Activated effector memory CD4-positive, alpha-beta T cell treated with anti-CD3 and anti-CD28 coated beads, Interleukin-2, amount 50 U/mL, for 16 hours (primary cell): ENCODE results near the gene RPS14.
"Not testable (repeated sequence)": the region's sequence is repeated elsewhere in the genome, so short reads cannot be mapped to it uniquely, and the experiment has no call there.

ENCODE experiments used
- DNase-seq: peaks from one replicate; pipeline ENCODE4 v3.0.0-alpha.2; 2020

RPS14 gene

GRCh38 chr5:150443242-150444075 is 6.1 kb downstream of the RPS14 start:
- DNase-seq: no peak

GRCh38 chr5:150442699-150443080 is 6.8 kb downstream of the RPS14 start:
- DNase-seq: no peak

DNA sequence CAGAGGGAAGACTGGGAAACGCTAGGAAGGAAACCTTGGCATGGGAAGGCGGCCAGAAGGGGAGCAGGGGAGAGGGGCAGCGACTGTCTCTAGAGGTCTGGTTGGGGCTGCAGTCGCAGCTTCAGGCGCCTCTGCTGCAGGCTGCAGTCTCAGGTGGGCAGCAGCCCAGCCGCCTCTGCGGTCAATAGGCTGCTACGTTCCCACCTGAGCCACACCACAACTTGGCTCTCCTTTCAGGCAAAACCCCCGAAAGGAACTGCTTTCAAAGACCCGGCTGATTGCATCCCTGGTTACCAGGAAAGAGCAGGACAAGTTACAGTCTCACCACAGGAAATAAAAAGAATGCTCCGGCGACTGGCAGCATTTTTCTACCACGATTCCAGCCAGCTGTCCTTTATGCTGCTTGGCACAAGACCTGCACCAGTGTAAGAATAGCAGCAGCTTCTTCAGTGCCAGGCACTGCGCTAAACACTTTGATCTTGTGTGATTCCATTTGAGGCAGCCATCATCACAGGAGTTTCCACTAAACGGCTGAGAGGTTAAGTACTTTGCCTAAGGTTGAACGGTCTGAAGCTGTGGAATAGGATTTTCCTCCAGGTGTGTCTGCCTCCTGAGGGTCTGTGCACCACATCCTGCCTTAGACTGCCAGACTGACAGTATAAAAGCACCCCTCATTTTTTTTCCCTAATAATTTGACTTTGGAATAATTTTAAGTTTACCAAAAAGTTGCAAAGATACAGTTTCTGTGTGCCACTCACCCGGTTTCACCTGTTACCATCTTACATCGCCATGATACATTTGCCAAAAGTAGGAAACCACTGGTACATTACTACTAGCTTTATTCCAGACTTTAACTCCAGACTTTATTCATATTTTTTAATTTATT is 7.5 kb downstream of the RPS14 start:
- DNase-seq: no peak

DNA sequence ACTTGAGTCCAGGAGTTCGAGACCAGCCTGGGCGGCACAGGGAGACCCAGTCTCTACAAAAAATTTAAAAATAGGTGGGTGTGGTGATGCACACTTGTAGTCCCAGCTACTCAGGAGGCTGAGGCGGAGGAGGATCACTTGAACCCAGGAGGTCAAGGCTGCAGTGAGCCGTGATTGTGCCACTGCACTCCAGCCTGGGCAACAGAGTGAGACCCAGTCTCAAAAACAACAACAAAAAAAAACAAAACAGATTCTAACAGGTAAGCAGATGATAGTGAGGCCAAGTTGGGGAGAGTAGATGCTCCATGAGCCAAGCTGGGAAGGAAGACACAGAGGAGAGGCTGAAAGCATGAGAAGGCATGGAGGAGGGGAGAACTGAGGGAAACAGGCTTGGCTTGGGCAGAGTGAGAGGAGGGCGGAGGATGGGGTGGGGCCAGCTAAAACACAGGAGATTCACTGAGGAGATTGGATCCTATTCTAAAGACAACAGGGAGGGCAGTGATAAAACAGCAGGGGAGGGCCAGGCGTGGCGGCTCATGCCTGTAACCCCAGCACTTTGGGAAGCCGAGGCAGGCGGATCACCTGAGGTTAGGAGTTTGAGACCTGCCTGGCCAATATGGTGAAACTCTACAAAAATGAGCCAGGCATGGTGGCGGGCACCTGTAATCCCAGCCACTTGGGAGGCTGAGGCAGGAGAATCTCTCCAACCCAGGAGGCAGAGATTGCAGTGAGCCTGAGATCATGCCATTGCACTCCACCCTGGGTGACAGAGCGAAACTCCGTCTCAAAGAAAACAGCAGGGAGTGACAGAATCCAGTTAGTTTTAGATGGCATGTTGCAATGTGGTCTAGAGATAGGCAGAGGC is 8.4 kb downstream of the RPS14 start:
- DNase-seq: no peak

DNA sequence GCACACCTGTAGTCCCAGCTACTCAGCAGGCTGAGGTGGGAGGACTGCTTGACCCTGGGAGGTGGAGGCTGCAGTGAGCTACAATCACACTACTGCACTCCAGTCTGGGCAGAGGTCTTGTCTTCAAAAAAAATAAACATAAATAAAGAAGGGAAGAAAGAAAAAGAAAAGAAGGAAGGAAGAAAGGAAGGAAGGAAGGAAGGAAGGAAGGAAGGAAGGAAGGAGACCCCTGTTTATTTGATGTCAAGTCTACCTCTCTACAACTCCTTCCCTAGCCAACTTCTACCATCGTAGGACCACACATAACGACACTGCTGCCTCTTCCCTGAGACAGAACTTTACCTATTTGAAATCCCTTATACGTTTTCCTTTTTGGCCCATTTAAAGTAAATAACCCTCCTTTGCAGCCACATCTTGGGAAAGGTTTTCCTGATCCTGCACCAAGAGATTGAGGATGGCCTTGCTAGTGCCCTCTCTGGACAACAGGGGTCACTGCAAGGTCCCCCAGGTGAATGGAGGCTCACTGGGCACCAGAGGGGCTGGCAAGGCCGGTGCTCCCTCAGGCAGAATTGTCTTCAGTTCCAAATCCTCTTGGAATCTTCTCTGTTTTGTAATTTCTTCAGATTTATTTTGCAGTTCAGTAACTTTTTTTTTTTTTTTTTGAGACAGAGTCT is 10.5 kb downstream of the RPS14 start:
- DNase-seq: no peak

- peak; percentile 95 for DNase-seq
These were observed 13.3 kb downstream of the RPS14 start for GRCh38 chr5:150436141-150436680.

GRCh38 chr5:150434464-150434863 is 15.1 kb downstream of the RPS14 start:
- DNase-seq: no peak

- no peak for DNase-seq
These were observed 18.0 kb downstream of the RPS14 start for GRCh38 chr5:150431574-150431973.

- DNase-seq: no peak
These were observed 18.5 kb downstream of the RPS14 start for GRCh38 chr5:150431048-150431447.

DNA sequence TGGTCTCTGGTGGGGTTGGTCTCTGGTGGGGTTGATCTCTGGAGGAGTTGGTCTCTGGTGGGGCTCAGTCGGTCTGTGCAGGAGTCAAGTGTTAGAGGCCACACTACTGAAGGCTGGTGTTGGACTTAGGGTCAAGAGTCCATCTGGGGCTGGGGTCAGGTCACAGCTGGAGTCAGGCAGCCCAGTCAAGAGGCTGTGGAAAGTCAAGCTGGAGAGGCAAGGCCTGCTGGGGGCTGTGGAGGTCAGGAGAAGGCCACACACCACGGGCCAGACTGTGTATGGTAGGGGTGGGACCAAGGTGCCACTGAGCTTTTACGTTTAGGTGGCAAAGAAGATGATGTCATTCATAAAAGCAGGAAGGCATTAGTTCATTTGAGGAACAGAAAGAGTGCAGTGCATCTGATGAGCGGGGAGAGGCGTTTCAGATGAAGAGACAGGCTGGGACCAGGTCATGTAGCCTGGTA is 20.1 kb downstream of the RPS14 start:
- DNase-seq: no peak

DNA sequence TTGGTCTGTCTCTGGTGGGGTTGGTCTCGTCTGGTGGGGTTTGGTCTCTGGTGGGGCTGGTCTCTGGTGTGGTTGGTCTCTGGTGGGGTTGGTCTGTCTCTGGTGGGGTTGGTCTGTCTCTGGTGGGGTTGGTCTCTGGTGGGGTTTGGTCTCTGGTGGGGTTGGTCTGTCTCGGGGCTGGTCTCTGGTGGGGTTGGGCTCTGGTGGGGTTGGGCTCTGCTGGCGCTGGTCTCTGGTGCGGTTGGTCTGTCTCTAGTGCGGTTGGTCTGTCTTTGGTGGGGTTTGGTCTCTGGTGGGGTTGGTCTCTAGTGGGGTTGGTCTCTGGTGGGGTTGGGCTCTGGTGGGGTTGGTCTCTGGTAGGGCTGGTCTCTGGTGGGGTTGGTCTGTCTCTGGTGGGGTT is 20.6 kb downstream of the RPS14 start:
- no peak for DNase-seq

DNA sequence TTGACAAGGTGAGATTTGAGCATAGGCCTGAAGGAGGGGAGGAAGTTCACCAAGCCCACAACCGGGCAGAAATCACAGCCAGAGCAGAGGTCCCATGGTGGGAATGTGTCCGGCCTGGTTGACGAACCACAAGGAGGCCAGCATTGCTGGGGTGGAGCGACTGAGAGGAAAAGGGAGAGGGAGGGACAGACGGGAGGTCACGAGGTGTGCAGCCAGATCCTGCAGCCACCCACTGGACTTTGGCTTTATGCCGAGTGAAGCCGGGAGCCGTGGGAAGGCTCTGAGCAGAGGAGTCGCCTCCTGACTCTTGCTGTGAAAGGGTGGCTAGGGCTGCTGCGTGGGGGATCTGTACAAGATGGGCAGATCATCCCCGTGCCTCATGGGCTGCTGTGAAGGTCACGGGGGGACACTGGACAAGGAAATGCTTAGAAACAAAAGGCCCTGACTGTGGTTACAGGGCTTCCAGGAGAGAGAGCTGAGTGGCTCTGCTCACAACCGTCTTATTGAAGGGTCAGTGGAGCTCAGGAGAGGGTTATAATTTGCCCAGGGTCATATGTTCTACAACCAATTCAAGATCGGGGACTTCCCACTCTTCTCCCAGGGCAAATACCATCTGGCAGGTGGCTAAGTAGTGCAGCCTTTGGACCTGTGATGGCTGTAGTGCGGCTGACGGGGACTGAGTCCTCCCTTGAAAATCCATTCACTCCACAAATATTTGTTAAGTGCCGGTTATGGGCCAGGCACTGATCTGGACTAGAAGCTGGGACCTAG is 21.2 kb downstream of the RPS14 start:
- no peak for DNase-seq

- DNase-seq: not testable (repeated sequence)
These were observed 23.4 kb downstream of the RPS14 start for GRCh38 chr5:150426165-150426564.

DNA sequence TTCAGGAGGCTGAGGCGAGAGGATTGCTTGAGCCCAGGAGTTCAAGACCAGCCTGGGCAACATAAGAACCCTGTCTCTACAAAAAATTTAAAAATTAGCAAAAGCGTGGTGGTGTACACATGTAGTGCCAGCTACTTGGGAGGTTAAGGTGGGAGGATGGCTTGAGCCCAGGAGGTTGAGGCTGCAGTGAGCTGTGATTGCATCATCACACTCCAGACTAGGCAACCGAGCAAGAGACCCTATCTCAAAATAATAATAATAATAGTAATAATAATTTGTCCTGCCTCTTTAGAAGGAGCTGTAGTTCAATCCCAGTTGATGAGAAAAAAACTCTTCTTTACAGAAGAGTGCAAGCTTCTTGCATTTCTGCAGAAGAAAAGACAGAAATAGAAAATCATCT is 26.8 kb downstream of the RPS14 start:
- DNase-seq: no peak

GRCh38 chr5:150422075-150422474 is 27.5 kb downstream of the RPS14 start:
- DNase-seq: no peak

- DNase-seq: no peak
These were observed 29.8 kb downstream of the RPS14 start for GRCh38 chr5:150419630-150420270.

DNA sequence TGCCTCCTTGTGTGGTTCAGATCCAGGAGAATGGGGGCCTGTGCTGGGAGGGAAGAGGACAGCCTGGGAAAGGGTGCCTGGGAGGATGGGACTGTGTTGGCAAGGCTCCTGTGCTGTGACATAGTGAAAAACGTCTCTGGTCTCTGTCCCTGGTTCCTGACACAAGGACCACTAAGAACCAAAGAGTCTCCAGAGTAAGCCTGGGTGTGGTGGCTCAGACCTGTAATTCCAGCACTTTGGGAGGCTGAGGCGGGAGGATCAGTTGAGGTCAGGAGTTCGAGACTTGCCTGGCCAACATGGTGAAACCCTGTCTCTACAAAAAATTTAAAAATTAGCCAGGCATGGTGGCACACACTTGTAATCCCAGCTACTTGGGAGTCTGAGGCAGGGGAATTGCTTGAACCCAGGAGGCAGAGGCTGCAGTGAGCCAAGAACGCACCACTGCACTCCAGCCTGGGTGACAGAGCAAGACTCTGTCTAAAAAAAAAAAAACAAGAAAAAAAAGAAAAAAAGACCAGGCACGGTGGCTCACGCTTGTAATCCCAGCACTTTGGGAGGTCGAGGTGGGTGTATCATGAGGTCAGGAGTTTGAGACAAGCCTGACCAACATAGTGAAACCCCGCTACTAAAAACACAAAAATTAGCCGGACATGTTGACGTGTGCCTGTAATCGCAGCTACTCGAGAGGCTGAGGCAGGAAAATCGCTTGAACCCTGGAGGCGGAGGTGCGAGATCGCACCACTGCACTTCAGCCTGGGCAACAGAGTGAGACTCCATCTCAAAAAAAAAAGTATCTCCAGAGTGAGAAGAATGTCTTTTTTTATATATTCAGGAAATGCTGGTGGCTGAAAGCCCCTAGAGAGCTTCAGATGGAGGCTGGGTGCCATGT is 35.4 kb downstream of the RPS14 start:
- not testable (repeated sequence) for DNase-seq

- DNase-seq: no peak
These were observed 36.2 kb downstream of the RPS14 start for GRCh38 chr5:150413176-150413901.
